Neural progenitor cell (in vitro differentiated cells): ENCODE results near the gene NT5DC3. TPM values are rescaled to one million over a fixed set of nuclear protein-coding genes. Genes with fewer than 3 reads are reported as not detected.

Experiments used
- DNase-seq: peaks from one replicate; pipeline ENCODE4 v3.0.0-alpha.2; 2016; ENCODE audit warnings: low spot score
- H2AFZ ChIP-seq: fragments of 200-600 bp; sonication (generic); replicated peaks from 2 replicates; pipeline ENCODE4 v1.6.1; 2016; ENCODE audit warnings: antibody characterized with exemption
- H3F3A ChIP-seq: fragments of 200-600 bp; sonication (generic); 2 replicates; pipeline ENCODE4 v1.6.1; 2016; ENCODE audit warnings: antibody characterized with exemption, low read depth
- H3K27ac ChIP-seq: fragments of 200-600 bp; sonication (generic); 2 replicates; pipeline ENCODE4 v1.5.1; 2016; ENCODE audit warnings: mild to moderate bottlenecking
- H3K27me3 ChIP-seq: fragments of 200-600 bp; sonication (generic); 2 replicates; pipeline ENCODE4 v1.6.1; 2016; ENCODE audit warnings: mild to moderate bottlenecking, moderate library complexity
- H3K36me3 ChIP-seq: fragments of 200-600 bp; sonication (generic); 2 replicates; pipeline ENCODE4 v1.5.1; 2016
- H3K4me1 ChIP-seq: fragments of 200-600 bp; sonication (generic); 2 replicates; pipeline ENCODE4 v1.6.1; 2016; ENCODE audit warnings: mixed run types
- H3K4me2 ChIP-seq: fragments of 200-600 bp; sonication (generic); 2 replicates; pipeline ENCODE4 v1.6.1; 2016
- H3K4me3 ChIP-seq: fragments of 200-600 bp; sonication (generic); 2 replicates; pipeline ENCODE4 v1.5.1; 2016
- H3K79me2 ChIP-seq: fragments of 200-600 bp; sonication (generic); 2 replicates; pipeline ENCODE4 v1.6.1; 2016; ENCODE audit warnings: low read depth
- H3K9ac ChIP-seq: fragments of 200-600 bp; sonication (generic); 2 replicates; pipeline ENCODE4 v1.6.1; 2016
- H3K9me3 ChIP-seq: fragments of 200-600 bp; sonication (generic); 2 replicates; pipeline ENCODE4 v1.5.1; 2016; ENCODE audit warnings: low read depth
- H4K20me1 ChIP-seq: fragments of 200-600 bp; sonication (generic); 2 replicates; pipeline ENCODE4 v1.6.1; 2016; ENCODE audit warnings: low read depth
- H3K27ac Mint-ChIP-seq: 3 replicates; pipeline ENCODE4 v1.8.0; 2021; ENCODE audit warnings: mixed read lengths
- H3K27me3 Mint-ChIP-seq: 2 replicates; pipeline ENCODE4 v1.8.0; 2022; ENCODE audit warnings: low read depth, mild to moderate bottlenecking, inconsistent platforms, moderate library complexity, mixed read lengths; ENCODE audit not compliant: insufficient read depth
- H3K36me3 Mint-ChIP-seq: 3 replicates; pipeline ENCODE4 v1.8.0; 2021; ENCODE audit warnings: mixed read lengths
- H3K4me1 Mint-ChIP-seq: 3 replicates; pipeline ENCODE4 v1.8.0; 2021; ENCODE audit warnings: mixed read lengths
- H3K4me3 Mint-ChIP-seq: 3 replicates; pipeline ENCODE4 v1.8.0; 2021; ENCODE audit warnings: mild to moderate bottlenecking, moderate library complexity, mixed read lengths
- H3K9me3 Mint-ChIP-seq: 3 replicates; pipeline ENCODE4 v1.8.0; 2020; ENCODE audit warnings: mixed read lengths
- EZH2 ChIP-seq: fragments of 200-600 bp; sonication (generic); IDR thresholded peaks from 2 replicates; pipeline ENCODE4 v1.6.1; 2017; ENCODE audit warnings: antibody characterized with exemption, mild to moderate bottlenecking, moderate library complexity
- EZH2phosphoT487 ChIP-seq: fragments of 200-600 bp; sonication (generic); IDR thresholded peaks from 2 replicates; pipeline ENCODE4 v1.6.1; 2017; ENCODE audit warnings: antibody characterized with exemption
- total RNA-seq: library from RNA; depleted of rRNA; stranded (reverse); fragments of >200 nt; gene quantifications from 2 replicates; pipeline ENCODE4 v1.2.3, GENCODE V29; 2015; ENCODE audit warnings: low replicate concordance
- TF ChIP-seq, protein P1 (sequence below): fragments of 200-600 bp; sonication (generic); IDR thresholded peaks from 2 replicates; pipeline ENCODE4 v1.5.1; 2017; ENCODE audit warnings: antibody characterized with exemption, mild to moderate bottlenecking

The NT5DC3 gene
- total RNA-seq, 1 donor from 2014 or later = 3.1 TPM

DNA sequence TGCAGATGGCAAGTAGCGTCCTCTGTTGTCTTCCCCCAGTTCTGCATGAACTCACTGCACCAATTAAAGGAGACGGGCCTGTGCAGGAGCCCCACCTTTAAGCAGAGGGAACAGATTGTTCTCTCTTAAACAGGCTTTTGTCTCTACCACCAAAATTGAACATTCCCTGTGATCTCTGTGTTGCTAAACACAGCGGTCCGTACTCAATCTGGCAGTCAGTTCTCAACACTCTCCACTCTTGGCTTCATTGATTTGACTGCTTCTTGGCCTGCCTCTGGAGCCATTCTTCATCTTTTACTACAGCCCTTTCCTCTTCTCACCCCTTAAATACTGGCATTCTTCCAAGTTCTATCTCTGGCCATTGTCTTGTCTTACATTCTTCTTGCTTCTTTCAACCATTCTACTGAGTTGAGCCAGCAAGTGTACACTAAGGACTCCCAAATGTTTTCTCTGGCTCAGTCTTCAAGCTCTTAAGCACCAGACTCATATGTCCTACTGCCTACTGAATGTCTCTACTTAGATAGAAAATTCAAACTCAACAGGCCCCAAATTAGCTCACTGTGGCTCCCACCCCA, 8.0 kb upstream of the NT5DC3 start:
- Mint-ChIP-seq H3K36me3 (no peaks in the 10 kb centered on the region), H3K4me1 (peaks cover 16% of the 10 kb centered on the region), H3K9me3 (no peaks in the 10 kb centered on the region), H3K27me3 (no peaks in the 10 kb centered on the region), H3K4me3 (no peak overlapping the region), H3K27ac (no peak overlapping the region)
- no peak for DNase-seq
- no peaks in the 10 kb centered on the region for H3F3A ChIP-seq
- no peak overlapping the region for H3K4me2 ChIP-seq
- no peaks in the 10 kb centered on the region for H4K20me1 ChIP-seq
- no peak overlapping the region for H2AFZ ChIP-seq
- no peak overlapping the region for H3K4me3 ChIP-seq
- H3K79me2 ChIP-seq = no peaks in the 10 kb centered on the region
- no peaks in the 10 kb centered on the region for H3K4me1 ChIP-seq
- H3K36me3 ChIP-seq = no peaks in the 10 kb centered on the region
- H3K27ac ChIP-seq = no peak overlapping the region
- TF ChIP-seq, protein P1, sequence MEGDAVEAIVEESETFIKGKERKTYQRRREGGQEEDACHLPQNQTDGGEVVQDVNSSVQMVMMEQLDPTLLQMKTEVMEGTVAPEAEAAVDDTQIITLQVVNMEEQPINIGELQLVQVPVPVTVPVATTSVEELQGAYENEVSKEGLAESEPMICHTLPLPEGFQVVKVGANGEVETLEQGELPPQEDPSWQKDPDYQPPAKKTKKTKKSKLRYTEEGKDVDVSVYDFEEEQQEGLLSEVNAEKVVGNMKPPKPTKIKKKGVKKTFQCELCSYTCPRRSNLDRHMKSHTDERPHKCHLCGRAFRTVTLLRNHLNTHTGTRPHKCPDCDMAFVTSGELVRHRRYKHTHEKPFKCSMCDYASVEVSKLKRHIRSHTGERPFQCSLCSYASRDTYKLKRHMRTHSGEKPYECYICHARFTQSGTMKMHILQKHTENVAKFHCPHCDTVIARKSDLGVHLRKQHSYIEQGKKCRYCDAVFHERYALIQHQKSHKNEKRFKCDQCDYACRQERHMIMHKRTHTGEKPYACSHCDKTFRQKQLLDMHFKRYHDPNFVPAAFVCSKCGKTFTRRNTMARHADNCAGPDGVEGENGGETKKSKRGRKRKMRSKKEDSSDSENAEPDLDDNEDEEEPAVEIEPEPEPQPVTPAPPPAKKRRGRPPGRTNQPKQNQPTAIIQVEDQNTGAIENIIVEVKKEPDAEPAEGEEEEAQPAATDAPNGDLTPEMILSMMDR = no peak
- TF ChIP-seq EZH2phosphoT487 (no peak), EZH2 (no peak)
- H3K9ac ChIP-seq = no peak overlapping the region
- H3K27me3 ChIP-seq = no peaks in the 10 kb centered on the region
- H3K9me3 ChIP-seq = no peaks in the 10 kb centered on the region

DNA sequence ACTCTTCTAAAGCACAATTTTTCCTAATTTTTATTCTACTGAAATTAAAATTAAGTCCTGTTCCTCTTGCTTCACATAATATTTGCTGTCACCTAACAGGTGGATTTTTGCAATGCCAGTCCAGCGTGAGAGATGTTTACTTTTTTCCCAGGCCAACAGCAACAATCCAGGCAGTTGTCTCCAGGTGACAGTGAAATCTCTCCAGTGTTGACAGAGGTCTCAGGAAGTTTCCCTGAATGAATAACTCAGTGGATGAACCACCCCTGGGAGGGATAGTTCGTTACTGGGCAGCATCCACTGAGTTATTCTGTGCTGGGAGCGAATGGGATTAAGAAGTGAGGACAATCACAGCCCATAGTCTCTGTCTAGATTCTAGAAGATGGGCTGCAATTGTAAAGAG, 7.1 kb upstream of the NT5DC3 start:
- H3K9me3 ChIP-seq = no peaks in the 10 kb centered on the region
- H3K9ac ChIP-seq = no peak overlapping the region
- Mint-ChIP-seq H3K27ac (no peak overlapping the region), H3K4me1 (peaks cover 16% of the 10 kb centered on the region), H3K36me3 (no peaks in the 10 kb centered on the region), H3K4me3 (no peak overlapping the region), H3K9me3 (no peaks in the 10 kb centered on the region), H3K27me3 (no peaks in the 10 kb centered on the region)
- no peaks in the 10 kb centered on the region for H3K36me3 ChIP-seq
- no peaks in the 10 kb centered on the region for H3K79me2 ChIP-seq
- TF ChIP-seq, protein P1 = no peak
- TF ChIP-seq EZH2 = no peak
- TF ChIP-seq EZH2phosphoT487 = no peak
- H3K4me1 ChIP-seq = no peaks in the 10 kb centered on the region
- no peaks in the 10 kb centered on the region for H4K20me1 ChIP-seq
- H3K4me3 ChIP-seq = no peak overlapping the region
- no peak overlapping the region for H3K27ac ChIP-seq
- H3F3A ChIP-seq = no peaks in the 10 kb centered on the region
- H3K4me2 ChIP-seq = no peak overlapping the region
- DNase-seq = no peak
- no peaks in the 10 kb centered on the region for H3K27me3 ChIP-seq
- no peak overlapping the region for H2AFZ ChIP-seq

- Mint-ChIP-seq H3K36me3 (no peaks in the 10 kb centered on the region), H3K9me3 (no peaks in the 10 kb centered on the region), H3K27ac (no peak overlapping the region), H3K4me3 (no peak overlapping the region), H3K4me1 (peaks cover 15% of the 10 kb centered on the region), H3K27me3 (no peaks in the 10 kb centered on the region)
- no peak overlapping the region for H3K27ac ChIP-seq
- H4K20me1 ChIP-seq = no peaks in the 10 kb centered on the region
- no peaks in the 10 kb centered on the region for H3K79me2 ChIP-seq
- H3K4me3 ChIP-seq = no peak overlapping the region
- no peaks in the 10 kb centered on the region for H3K4me1 ChIP-seq
- no peak overlapping the region for H3K4me2 ChIP-seq
- peaks cover 8% of the 10 kb centered on the region for H3K27me3 ChIP-seq
- no peak for DNase-seq
- no peaks in the 10 kb centered on the region for H3K36me3 ChIP-seq
- no peak overlapping the region for H2AFZ ChIP-seq
- TF ChIP-seq EZH2 (no peak), EZH2phosphoT487 (no peak)
- TF ChIP-seq, protein P1 = no peak
- no peaks in the 10 kb centered on the region for H3F3A ChIP-seq
- no peak overlapping the region for H3K9ac ChIP-seq
- H3K9me3 ChIP-seq = no peaks in the 10 kb centered on the region
Observed at GRCh38 chr12:103846415-103846814, 5.4 kb upstream of the NT5DC3 start.
